ENCODE data around the gene TRAPPC2B.

TRAPPC2B gene

GRCh38 chr19:57362997-57363687 lies at the start of gene TRAPPC2B, which contains the start of gene ZNF547 (continued):
- TF ChIP-seq ZBTB49 (tag by site-specific recombination; IDR thresholded peaks at IDR 0.05; ENCODE audit: low read depth): no peak
- TF ChIP-seq IKZF3 (tag by site-specific recombination; IDR thresholded peaks at IDR 0.05): no peak
- TF ChIP-seq ZNF610 (tag by site-specific recombination; IDR thresholded peaks at IDR 0.05; ENCODE audit: borderline replicate concordance): no peak; the same call in 1 of the 2 replicates
- peak; percentile 46; the same call in 1 of the 2 replicates for TF ChIP-seq KLF8 (tag by site-specific recombination; IDR thresholded peaks at IDR 0.05)
- TF ChIP-seq SP2 (tag by site-specific recombination; IDR thresholded peaks at IDR 0.05): peak; percentile 91
- no peak for TF ChIP-seq ZNF747 (tag by site-specific recombination; IDR thresholded peaks at IDR 0.05)
- no peak for TF ChIP-seq ZNF544 (tag by site-specific recombination; IDR thresholded peaks at IDR 0.05)
- no peak for TF ChIP-seq ZNF354C (tag by site-specific recombination; IDR thresholded peaks at IDR 0.05; ENCODE audit: borderline replicate concordance, low read depth)
- TF ChIP-seq ZSCAN4 (tag by site-specific recombination; IDR thresholded peaks at IDR 0.05): no peak
- TF ChIP-seq TRIM28 (IDR thresholded peaks at IDR 0.05; ENCODE audit: borderline replicate concordance, low read length): 0 out of 2 replicates have a peak, but pooled peaks have one; percentile 29
- TF ChIP-seq ATF2 (tag by site-specific recombination; IDR thresholded peaks at IDR 0.05; ENCODE audit: low read depth): peak; percentile 100
- no peak for TF ChIP-seq TCF7L2 (IDR thresholded peaks at IDR 0.05; ENCODE audit: borderline replicate concordance, low read depth, low read length)
- TF ChIP-seq ZNF341 (tag by site-specific recombination; IDR thresholded peaks at IDR 0.05; ENCODE audit: low read depth): no peak
- no peak for TF ChIP-seq ZNF398 (tag by site-specific recombination; IDR thresholded peaks at IDR 0.05)
- TF ChIP-seq ZNF24 (tag by site-specific recombination; IDR thresholded peaks at IDR 0.05): no peak
- TF ChIP-seq PRDM1 (tag by site-specific recombination; IDR thresholded peaks at IDR 0.05): peak; percentile 82
- no peak for TF ChIP-seq BCL11A (tag by site-specific recombination; IDR thresholded peaks at IDR 0.05; ENCODE audit: low read depth)
- peak; percentile 77 for TF ChIP-seq SP3 (tag by site-specific recombination; IDR thresholded peaks at IDR 0.05)
- peak; percentile 16; the same call in 1 of the 2 replicates for TF ChIP-seq ZBTB20 (tag by site-specific recombination; IDR thresholded peaks at IDR 0.05)
- TF ChIP-seq ZBTB7A (tag by site-specific recombination; IDR thresholded peaks at IDR 0.05; ENCODE audit: low read depth): no peak
- no peak for TF ChIP-seq ZNF510 (tag by site-specific recombination; IDR thresholded peaks at IDR 0.05; ENCODE audit: insufficient replicate concordance)
- TF ChIP-seq ZBTB17 (tag by site-specific recombination; IDR thresholded peaks at IDR 0.05): peak; percentile 35
- TF ChIP-seq ZNF366 (tag by site-specific recombination; conservative IDR thresholded peaks at IDR 0.05): 0 out of 2 replicates have a peak, but pooled peaks have one; percentile 18
- TF ChIP-seq ZNF133 (tag by site-specific recombination; IDR thresholded peaks at IDR 0.05): no peak
- TF ChIP-seq ZEB2 (tag by site-specific recombination; IDR thresholded peaks at IDR 0.05): no peak
- no peak for TF ChIP-seq GFI1B (tag by site-specific recombination; IDR thresholded peaks at IDR 0.05)
- TF ChIP-seq ZNF596 (tag by site-specific recombination; IDR thresholded peaks at IDR 0.05): no peak
- TF ChIP-seq ZNF623 (tag by site-specific recombination; IDR thresholded peaks at IDR 0.05): no peak
- TF ChIP-seq ZBTB48 (tag by site-specific recombination; IDR thresholded peaks at IDR 0.05): no peak
